GM12891 (cell line): ENCODE data around the gene OR2T33.

ENCODE experiments used
- PAX5 ChIP-seq: IDR thresholded peaks from 2 replicates; pipeline ENCODE4 v1.6.1; 2011; ENCODE audit warnings: low read length, moderate library complexity, mild to moderate bottlenecking; ENCODE audit not compliant: insufficient read depth, severe bottlenecking
- POLR2A ChIP-seq: IDR thresholded peaks from 2 replicates; pipeline ENCODE4 v1.6.1; 2011; ENCODE audit warnings: low read depth, low read length, control low read depth
- POLR2AphosphoS5 ChIP-seq: IDR thresholded peaks from 2 replicates; pipeline ENCODE4 v1.6.1; 2011; ENCODE audit warnings: low read depth, low read length, control low read depth
- POU2F2 ChIP-seq: IDR thresholded peaks from 2 replicates; pipeline ENCODE4 v1.6.1; 2011; ENCODE audit warnings: low read depth, mild to moderate bottlenecking, control low read depth, low read length, moderate library complexity
- SPI1 ChIP-seq: IDR thresholded peaks from 2 replicates; pipeline ENCODE4 v1.6.1; 2011; ENCODE audit warnings: low read depth, low read length, control low read depth
- TAF1 ChIP-seq: IDR thresholded peaks from 2 replicates; pipeline ENCODE4 v1.6.1; 2011; ENCODE audit warnings: low read depth, low read length, control low read depth

- TF ChIP-seq POLR2A: no peak
- no peak for TF ChIP-seq POLR2AphosphoS5
- TF ChIP-seq SPI1: no peak
- no peak for TF ChIP-seq TAF1
- TF ChIP-seq PAX5: no peak
- TF ChIP-seq POU2F2: no peak
Observed at GRCh38 chr1:248316796-248317195, 39.0 kb upstream of the OR2T33 start.
